Renal cortex interstitium (tissue), 11 donors: ENCODE measurements around the gene KCTD19. TPM values are rescaled to one million over a fixed set of nuclear protein-coding genes. Genes with fewer than 3 reads are reported as not detected.

Source experiments
- DNase-seq, 11 donors: peaks; one replicate each; pipeline ENCODE4 v3.0.0-alpha.2; 2013; ENCODE audit warnings: low read depth in 9 of 11, low spot score in 4 of 11; ENCODE audit errors: extremely low read depth in 1 of 11
- polyA plus RNA-seq, 3 donors: library from polyadenylated mRNA; unstranded; fragments of 120-200 nt; gene quantifications; one replicate each; pipeline ENCODE4 v1.2.1, GENCODE V29; 2013; ENCODE audit not compliant: insufficient read length in 3 of 3

The KCTD19 gene
- polyA plus RNA-seq, 3 donors = 1.2 to 2.4 (median 1.4) TPM

GRCh38 chr16:67287960-67288359 lies 38.6 kb downstream of the KCTD19 start:
- DNase-seq = no peak

GRCh38 chr16:67286441-67287235 lies 39.9 kb downstream of the KCTD19 start:
- DNase-seq = no peak

DNA sequence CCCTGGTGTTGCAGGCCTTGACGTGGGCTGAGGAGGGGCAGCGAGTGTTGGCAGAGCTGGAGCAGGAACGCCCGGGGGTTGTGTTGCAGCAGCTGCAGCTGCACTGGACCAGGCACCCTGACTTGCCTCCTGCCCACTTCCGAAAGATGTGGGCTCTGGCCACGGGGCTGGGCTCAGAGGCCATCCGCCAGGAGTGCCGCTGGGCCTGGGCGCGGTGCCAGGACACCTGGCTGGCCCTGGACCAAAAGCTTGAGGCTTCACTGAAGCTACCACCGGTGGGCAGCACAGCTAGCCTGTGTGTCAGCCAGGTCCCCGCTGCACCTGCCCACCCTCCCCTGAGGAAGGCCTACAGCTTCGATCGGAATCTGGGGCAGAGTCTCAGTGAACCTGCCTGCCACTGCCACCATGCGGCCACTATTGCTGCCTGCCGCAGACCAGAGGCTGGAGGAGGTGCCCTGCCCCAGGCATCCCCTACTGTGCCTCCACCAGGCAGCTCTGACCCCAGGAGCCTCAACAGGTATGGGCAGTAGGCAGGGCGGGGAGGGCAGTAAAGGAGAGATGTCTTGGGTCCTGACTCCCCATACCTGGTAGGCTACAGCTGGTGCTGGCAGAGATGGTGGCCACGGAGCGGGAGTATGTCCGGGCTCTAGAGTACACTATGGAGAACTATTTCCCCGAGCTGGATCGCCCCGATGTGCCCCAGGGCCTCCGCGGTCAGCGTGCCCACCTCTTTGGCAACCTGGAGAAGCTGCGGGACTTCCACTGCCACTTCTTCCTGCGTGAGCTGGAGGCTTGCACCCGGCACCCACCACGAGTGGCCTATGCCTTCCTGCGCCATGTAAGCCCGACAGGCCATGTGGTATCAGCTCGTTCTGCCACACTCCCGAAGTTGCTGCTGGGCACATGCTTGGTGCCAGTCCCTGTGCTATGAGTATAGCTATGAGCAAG lies 41.6 kb downstream of the KCTD19 start:
- peak in 3 of 11 donors; percentile 22 to 27 (median 26) for DNase-seq

DNA sequence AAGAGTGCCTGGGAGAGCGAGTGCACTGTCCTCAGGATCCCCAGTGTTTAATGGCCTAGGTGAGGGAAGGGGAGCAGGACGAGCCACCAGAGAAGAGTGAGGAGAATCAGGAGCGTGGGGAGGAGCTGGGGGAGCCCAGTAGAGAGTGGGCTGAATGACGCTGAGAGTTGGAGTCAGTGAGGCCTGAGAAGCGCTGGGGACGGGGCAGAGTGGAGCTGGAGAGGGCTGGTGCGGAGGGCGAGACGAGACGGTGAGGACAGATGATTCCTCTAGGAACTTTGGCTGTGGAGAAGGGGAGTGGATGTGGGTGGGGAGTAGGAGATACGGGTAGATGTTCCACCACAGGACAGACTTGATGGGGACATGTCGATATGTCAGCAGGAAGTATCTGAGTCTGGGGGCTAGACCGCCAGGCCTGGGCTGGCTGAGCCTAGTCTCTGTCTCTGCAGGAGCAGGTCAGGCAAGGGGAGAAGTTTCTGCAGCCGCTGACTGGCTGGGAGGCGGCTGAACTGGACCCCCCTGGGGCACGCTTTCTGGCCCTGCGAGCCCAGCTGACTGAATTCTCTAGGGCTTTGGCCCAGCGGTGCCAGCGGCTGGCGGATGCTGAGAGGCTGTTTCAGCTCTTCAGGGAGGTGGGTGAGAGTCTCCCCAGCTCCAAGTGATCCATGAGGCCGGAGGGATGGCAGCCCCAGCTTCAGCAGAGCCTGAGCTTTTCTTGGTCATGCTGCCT lies 42.5 kb downstream of the KCTD19 start:
- DNase-seq = no peak

DNA sequence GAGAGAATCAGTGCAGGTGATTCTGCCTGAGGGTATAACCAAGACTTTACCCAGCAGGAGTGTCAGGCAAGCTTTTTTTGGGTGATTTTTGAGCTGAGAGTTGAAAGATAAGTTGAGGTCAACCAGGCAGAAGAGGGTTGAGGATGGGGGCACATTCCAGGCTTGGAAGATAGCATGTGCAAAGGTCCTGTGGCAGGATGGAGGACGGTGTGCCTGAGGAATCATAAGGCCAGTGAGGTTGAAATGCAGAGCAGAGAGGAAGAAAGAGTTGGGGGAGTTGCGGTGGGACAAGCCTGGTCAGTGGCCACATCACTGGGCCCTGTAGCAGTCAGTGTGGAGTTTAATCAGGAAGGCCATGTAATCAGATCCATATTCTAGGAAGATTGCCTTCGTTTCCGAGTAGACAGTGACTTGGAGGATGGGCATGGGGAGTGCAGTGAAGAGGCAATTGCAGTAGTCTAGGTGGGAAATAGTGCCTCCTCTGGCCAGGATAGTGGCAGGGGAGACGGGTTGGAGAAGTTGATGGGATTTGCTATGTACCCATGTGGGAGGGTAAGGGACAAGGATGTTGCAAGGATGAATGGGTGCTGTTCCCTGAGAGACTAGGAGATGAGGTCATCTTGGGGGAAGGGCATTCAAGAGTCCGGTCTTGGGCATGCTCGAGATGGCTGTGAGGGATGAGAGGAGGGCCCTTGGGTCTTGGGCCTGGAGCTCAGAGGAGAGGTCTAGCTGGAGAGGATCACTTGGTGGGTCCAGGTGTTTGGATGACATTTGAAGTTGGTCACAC lies 43.3 kb downstream of the KCTD19 start:
- DNase-seq = no peak

DNA sequence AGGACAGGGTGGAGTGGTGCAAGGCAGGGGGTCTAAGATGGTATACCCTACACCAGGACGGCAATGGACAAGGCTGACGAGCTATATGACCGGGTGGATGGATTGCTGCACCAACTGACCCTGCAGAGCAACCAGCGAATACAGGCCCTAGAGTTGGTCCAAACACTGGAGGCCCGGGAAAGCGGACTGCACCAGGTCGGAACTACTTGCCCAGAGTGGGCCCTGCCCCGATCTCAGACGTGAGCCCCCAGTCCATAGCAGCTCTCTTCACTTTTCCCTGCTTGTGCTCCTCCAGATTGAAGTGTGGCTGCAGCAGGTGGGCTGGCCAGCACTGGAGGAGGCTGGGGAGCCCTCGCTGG lies 44.1 kb downstream of the KCTD19 start:
- DNase-seq = no peak

DNA sequence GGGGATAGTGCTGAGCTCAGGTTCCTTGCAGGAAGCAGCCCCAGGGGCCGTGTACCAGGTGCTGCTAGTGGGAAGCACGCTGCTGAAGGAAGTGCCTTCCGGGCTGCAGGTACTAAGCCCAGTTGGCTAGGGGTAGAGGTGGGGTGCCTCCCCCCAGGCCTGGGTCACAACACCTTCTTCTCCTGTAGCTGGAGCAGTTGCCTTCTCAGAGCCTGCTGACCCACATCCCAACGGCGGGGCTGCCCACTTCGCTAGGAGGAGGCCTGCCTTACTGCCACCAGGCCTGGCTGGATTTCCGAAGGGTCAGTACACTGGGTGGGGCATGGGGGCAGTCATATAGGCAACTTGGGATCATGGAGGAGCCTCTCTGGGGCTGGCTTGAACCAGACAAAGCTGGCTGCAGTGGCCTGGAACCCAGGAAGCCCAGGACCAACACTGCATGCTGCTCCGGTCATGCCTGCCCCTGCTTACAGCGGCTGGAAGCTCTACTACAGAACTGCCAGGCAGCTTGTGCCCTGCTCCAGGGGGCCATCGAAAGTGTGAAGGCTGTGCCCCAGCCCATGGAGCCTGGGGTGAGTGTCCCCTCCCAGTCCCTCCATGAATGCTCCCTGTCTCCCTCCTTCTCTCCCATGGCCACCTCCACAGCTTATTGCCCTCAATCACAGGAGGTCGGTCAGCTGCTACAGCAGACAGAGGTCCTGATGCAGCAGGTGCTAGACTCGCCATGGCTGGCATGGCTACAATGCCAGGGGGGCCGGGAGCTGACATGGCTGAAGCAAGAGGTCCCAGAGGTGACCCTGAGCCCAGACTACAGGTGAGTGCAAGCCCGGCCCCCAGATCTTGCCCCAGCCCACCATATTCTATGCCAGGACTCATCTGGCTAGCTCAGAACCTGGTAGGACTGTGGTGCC lies 44.8 kb downstream of the KCTD19 start:
- DNase-seq = no peak

GRCh38 chr16:67280090-67281015 lies 46.2 kb downstream of the KCTD19 start:
- DNase-seq = no peak

DNA sequence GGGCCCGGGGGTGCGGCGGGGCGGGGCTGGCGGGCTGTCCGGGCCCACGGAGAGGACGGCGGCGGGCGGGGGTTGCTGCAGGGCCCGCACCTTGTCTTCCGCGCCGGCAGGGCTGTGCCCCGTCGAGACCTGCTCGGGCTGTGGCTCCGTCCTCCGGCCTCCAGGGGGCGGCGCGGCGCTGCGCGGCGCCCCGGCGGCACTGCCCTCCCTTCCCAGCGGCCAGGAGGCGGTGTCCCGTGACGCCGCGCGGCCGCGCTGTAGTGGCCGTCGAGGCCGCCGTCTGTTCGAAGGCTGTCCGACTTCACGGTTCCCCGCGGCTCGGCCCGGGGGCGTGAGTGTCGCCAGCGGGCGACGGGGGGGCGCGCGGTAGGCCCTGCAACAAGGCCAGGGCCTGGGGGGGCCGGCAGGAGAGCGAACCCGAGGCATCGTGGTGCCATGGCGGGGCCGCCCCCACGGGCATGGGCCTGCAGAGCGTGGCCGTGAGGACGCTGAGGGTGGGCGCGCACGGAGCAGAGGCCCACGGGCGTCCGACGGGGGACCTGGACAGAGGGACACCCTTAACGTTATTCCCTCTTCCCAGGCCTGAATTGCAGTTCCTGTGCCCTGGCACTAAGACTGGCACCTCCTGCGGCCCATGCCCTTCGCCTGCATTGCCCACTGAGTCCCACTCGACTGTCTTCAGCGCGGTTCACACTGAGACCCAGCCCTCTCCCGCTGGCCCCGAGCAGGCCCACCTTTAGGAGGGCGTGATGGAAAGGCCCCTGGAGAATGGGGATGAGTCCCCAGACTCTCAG lies 47.0 kb downstream of the KCTD19 start, which contains the start of gene PLEKHG4:
Gene PLEKHG4 (plus strand): TSS at position 237 of the 794 bp plus-strand sequence. CDS start 513 bp downstream, at position 750.
- peak; percentile 31 to 74 (median 64) for DNase-seq

DNA sequence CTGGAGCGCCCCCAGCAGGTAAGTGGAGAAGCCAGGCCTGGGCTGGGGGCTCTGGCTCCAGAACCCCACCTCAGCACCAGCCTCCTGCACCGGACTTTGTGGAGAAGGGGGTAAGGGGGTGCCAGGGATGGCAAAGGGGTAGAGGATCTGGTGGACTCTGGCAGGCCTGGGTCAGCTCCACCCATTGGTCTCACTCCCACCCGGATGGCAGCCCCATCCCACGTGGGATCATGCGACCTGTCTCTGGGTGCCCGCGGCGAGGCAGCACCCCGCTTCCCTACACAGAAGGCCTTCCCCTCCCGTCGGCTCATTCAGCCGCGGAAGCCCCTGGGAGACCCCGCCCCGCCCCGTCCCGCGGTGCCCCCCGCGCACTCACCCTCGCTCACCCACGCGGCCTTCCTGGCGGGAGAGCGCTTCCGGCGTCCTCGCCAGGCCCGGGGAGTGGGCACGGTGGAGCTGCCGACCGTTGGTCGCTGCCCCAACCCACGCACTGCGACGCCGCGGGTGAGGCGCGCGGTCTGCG lies 47.7 kb downstream of the KCTD19 start:
- DNase-seq = peak in 1 of 11 donors; percentile 19

- no peak for DNase-seq
Observed at GRCh38 chr16:67277999-67278772, 48.4 kb downstream of the KCTD19 start.

- no peak for DNase-seq
Observed at GRCh38 chr16:67277294-67277998, 49.1 kb downstream of the KCTD19 start.

DNA sequence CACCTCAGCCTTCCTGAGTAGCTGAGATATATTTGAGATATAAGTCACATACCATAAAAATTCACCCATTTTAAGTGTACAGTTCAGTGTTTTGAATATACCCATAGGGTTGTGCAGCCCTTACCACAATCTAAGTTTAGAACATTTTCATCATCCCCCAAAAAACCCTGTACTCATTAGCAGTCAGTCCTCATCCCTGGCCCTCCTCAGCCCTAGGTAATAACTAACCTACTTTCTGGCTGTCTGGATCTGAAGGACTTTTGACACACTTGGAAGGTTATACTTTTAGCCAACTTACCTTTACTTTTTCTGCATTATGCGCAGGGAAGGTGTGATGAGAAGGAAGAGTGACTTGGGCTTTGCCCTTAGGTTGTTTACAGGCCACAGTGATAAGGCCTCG lies 51.2 kb downstream of the KCTD19 start:
- DNase-seq = no peak

DNA sequence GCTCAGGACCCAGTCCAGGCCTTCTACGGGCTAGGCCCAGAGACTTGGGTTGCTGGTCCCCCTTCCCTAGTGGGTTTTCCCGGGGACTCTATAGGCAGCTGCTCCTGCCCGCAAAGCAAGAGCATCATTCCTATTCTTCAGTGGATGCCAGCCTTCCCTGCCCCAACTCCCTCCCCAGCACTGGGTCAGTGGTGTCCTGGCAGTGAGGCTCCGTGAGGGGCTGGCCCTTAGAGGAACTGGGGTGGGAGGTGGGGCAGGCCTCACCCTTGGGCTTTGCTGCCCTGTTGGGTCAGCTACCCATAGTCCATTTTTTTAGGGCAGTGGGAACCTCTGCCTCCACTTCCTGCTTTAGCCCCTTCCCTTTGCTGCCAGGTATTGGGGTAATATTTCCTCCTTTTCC lies 55.1 kb downstream of the KCTD19 start:
- no peak for DNase-seq
